Fibroblast of lung (primary cell): ENCODE data around the gene HIPK2.

Experiments used
- EZH2 ChIP-seq: IDR thresholded peaks from 2 replicates; pipeline ENCODE4 v1.5.1; 2012; ENCODE audit warnings: low read length, control low read depth, mild to moderate bottlenecking; ENCODE audit errors: missing control alignments
- TF ChIP-seq, protein P1 (sequence below), 2 donors: IDR thresholded peaks in 1 of 2; conservative IDR thresholded peaks in 1 of 2; 1 replicate in 1 of 2; 2 replicates in 1 of 2; pipeline ENCODE4 v1.5.1; 2011 to 2012; ENCODE audit warnings: low read length in 2 of 2, control low read depth in 1 of 2, inconsistent platforms in 1 of 2, low read depth in 1 of 2, mild to moderate bottlenecking in 1 of 2

DNA sequence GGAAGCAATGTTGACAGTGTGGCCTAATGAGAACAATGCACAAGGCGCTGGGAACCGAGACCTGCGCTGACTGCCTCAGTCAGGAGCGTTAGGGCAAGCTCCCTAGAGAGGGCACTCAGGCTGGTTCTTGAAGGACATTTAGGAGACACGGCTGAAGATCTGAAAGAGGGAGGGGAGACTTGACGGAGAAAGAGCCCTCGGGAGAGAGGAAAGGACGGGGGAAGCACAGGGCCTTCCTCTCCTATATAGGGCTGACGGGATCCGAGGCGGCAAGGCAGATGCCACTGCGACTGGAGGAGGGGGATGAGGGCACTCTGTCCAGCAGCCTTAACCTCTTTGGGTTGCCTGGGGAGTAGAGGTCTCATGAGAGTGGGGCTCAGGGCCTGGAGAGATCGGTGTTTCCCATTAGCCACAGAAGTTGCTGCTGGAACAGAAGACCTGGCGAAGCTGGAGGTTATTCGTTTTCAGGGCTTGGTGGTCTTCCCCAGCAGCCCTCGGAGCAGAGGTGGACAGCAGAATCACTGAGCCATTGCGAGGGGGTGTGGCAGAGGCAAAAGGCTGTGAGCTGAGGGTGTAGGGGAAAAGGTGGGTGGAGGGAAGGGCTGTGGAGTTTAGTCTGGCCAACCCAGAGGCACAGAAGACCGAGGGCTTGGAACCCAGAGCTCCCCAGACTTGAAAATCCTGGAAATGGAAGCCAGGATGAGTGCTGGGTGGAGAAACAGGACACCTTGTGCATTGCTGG is 218.3 kb downstream of the HIPK2 start:
- TF ChIP-seq, protein P1, sequence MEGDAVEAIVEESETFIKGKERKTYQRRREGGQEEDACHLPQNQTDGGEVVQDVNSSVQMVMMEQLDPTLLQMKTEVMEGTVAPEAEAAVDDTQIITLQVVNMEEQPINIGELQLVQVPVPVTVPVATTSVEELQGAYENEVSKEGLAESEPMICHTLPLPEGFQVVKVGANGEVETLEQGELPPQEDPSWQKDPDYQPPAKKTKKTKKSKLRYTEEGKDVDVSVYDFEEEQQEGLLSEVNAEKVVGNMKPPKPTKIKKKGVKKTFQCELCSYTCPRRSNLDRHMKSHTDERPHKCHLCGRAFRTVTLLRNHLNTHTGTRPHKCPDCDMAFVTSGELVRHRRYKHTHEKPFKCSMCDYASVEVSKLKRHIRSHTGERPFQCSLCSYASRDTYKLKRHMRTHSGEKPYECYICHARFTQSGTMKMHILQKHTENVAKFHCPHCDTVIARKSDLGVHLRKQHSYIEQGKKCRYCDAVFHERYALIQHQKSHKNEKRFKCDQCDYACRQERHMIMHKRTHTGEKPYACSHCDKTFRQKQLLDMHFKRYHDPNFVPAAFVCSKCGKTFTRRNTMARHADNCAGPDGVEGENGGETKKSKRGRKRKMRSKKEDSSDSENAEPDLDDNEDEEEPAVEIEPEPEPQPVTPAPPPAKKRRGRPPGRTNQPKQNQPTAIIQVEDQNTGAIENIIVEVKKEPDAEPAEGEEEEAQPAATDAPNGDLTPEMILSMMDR (conservative IDR thresholded peaks at IDR 0.05 in 1 of 2, IDR thresholded peaks at IDR 0.05 in 1 of 2; ENCODE audit: low read depth in 1 of 2, low read length in 2 of 2) = no peak
- no peak for TF ChIP-seq EZH2
